PC-9 (cell line): ENCODE data around the gene TP53RK. TPM values are rescaled to one million over a fixed set of nuclear protein-coding genes. Genes with fewer than 3 reads are reported as not detected.

ENCODE experiments used
- Bru-seq: library from RNA; stranded (reverse); fragments of 400-500 nt; gene quantifications from one replicate; lab custom pipeline; 2021; lab: Mats Ljungman, UMichigan
- BruChase-seq, 2 experiments: library from RNA; stranded (reverse); fragments of 400-500 nt; gene quantifications; one replicate each; lab custom pipeline; 2021; lab: Mats Ljungman, UMichigan
- BruUV-seq: library from RNA; stranded (reverse); fragments of 400-500 nt; replicated peaks from 2 replicates; lab custom pipeline; 2021; lab: Mats Ljungman, UMichigan
- CTCF ChIA-PET: fragments of 300-600 bp; sonication (Branson Sonifier 250); formaldehyde crosslinking; loops from one replicate; lab custom pipeline; 2022; ENCODE audit warnings: antibody characterized with exemption; lab: Charles Lee
- POLR2A ChIA-PET: fragments of 300-600 bp; sonication (Branson Sonifier 250); formaldehyde crosslinking; loops from one replicate; lab custom pipeline; 2022; ENCODE audit warnings: antibody characterized with exemption; ENCODE audit not compliant: unreplicated experiment; lab: Charles Lee
- DNase-seq, 2 experiments: peaks; one replicate each; pipeline versions ENCODE4 v3.0.0 to v3.0.0-alpha.2; 2015 to 2022; ENCODE audit warnings: mixed read lengths in 1 of 2
- H2AFZ ChIP-seq: fragments of 200-600 bp; sonication (generic); 2 replicates; pipeline ENCODE4 v1.8.1; 2017; ENCODE audit warnings: antibody characterized with exemption
- H3F3A ChIP-seq: fragments of 200-600 bp; sonication (generic); 2 replicates; pipeline ENCODE4 v1.8.1; 2017; ENCODE audit warnings: antibody characterized with exemption, mild to moderate bottlenecking, low read depth; ENCODE audit not compliant: insufficient read depth
- H3K27ac ChIP-seq: fragments of 200-600 bp; sonication (generic); 2 replicates; pipeline ENCODE4 v1.6.1; 2016; ENCODE audit warnings: mixed run types
- H3K27me3 ChIP-seq: fragments of 200-600 bp; sonication (generic); 2 replicates; pipeline ENCODE4 v1.6.1; 2016; ENCODE audit warnings: low read depth, mixed run types; ENCODE audit not compliant: insufficient read depth
- H3K36me3 ChIP-seq: fragments of 200-600 bp; sonication (generic); 2 replicates; pipeline ENCODE4 v1.6.1; 2016; ENCODE audit warnings: low read depth, mixed run types
- H3K4me1 ChIP-seq: fragments of 200-600 bp; sonication (generic); replicated peaks from 2 replicates; pipeline ENCODE4 v1.6.1; 2016; ENCODE audit warnings: mixed run types; ENCODE audit not compliant: insufficient read depth
- H3K4me2 ChIP-seq: fragments of 200-600 bp; sonication (generic); 2 replicates; pipeline ENCODE4 v1.6.1; 2017; ENCODE audit warnings: mixed run types
- H3K4me3 ChIP-seq: fragments of 200-600 bp; sonication (generic); 2 replicates; pipeline ENCODE4 v1.6.1; 2016; ENCODE audit warnings: mixed run types
- H3K79me2 ChIP-seq: fragments of 200-600 bp; sonication (generic); 2 replicates; pipeline ENCODE4 v1.6.1; 2017; ENCODE audit warnings: low read depth, mixed run types
- H3K9me2 ChIP-seq: fragments of 200-600 bp; sonication (generic); 2 replicates; pipeline ENCODE4 v1.8.1; 2017; ENCODE audit warnings: mild to moderate bottlenecking; ENCODE audit not compliant: insufficient read depth
- H3K9me3 ChIP-seq: fragments of 200-600 bp; sonication (generic); 2 replicates; pipeline ENCODE4 v1.8.1; 2016; ENCODE audit warnings: low read depth; ENCODE audit not compliant: insufficient read depth
- H4K20me1 ChIP-seq: fragments of 200-600 bp; sonication (generic); 2 replicates; pipeline ENCODE4 v1.8.1; 2017; ENCODE audit not compliant: insufficient read depth
- CTCF ChIP-seq: fragments of 200-600 bp; sonication (generic); conservative IDR thresholded peaks from 2 replicates; pipeline ENCODE4 v1.6.1; 2017; ENCODE audit warnings: mixed run types, antibody characterized with exemption, mild to moderate bottlenecking, moderate library complexity
- EZH2 ChIP-seq: fragments of 200-600 bp; sonication (generic); IDR thresholded peaks from 2 replicates; pipeline ENCODE4 v1.8.0; 2017; ENCODE audit warnings: antibody characterized with exemption, low read depth
- intact Hi-C: fragments of 100-400 bp; cut with micrococcal nuclease; formaldehyde crosslinking; loops from one replicate; pipeline ENCODE4 v1.10.0; 2022; ENCODE audit not compliant: unreplicated experiment
- long read RNA-seq: library from polyadenylated mRNA; stranded (forward); transcript quantifications from one replicate; pipeline ENCODE4 v2.0.0, GENCODE V29; 2022
- total RNA-seq: library from RNA; stranded (reverse); gene quantifications from 2 replicates; pipeline ENCODE4 v1.2.3, GENCODE V29; 2021

TP53RK gene
- total RNA-seq (9.9 and 10.4 TPM in 2 replicates), Bru-seq, nascent RNA (percentile 89 among the genes with signal in this experiment), BruChase-seq, experiment 1, labeled RNA remaining after a 2-hour chase (percentile 90 among the genes with signal in this experiment), BruChase-seq, experiment 2, labeled RNA remaining after a 6-hour chase (percentile 77 among the genes with signal in this experiment)
- long read RNA-seq, transcript TP53RK-202 (2 exons, 3,515 nt): major isoform, 32 of 45 reads
- long read RNA-seq, partial matches to known transcripts: 0 of 45 reads
- long read RNA-seq, other reads (novel, unspliced or antisense): 10 of 45 reads

GRCh38 chr20:46689082-46689753 lies at the start of gene TP53RK:
TSS of gene TP53RK (minus strand) at chr20:46689444. CDS start at chr20:46689414, 30 bp downstream.
- POLR2A ChIA-PET: interaction anchor here (0.7 kb wide), 1 partner anchor 131 kb away, joined by 3 read pairs; no protein-coding TSS in a partner anchor
- H2AFZ ChIP-seq: peak within 1 kb of the TSS; percentile 90
- intact Hi-C loops: no loop called here
- TF ChIP-seq CTCF: 0 out of 2 replicates have a peak, but pooled peaks have one; percentile 28
- TF ChIP-seq EZH2: no peak
- TSS peak; percentile 24 for BruUV-seq
- CTCF ChIA-PET: interaction anchor here (0.6 kb wide), 1 partner anchor 66 kb away, joined by 3 read pairs; no protein-coding TSS in a partner anchor
- H3K9me2 ChIP-seq: no peaks in the 10 kb centered on the region
- H3F3A ChIP-seq: peaks cover 18% of the 10 kb centered on the region; the same call in 1 of the 2 replicates
- H3K4me1 ChIP-seq: peaks cover 26% of the 10 kb centered on the region
- no peaks in the 10 kb centered on the region for H3K27me3 ChIP-seq
- H3K27ac ChIP-seq: peak within 1 kb of the TSS; percentile 76
- peak within 1 kb of the TSS; percentile 79 for H3K4me3 ChIP-seq
- peak; percentile 100 for DNase-seq
- H3K9me3 ChIP-seq: no peaks in the 10 kb centered on the region
- peaks cover 42% of the 10 kb centered on the region for H3K79me2 ChIP-seq
- H3K36me3 ChIP-seq: peaks cover 12% of the 10 kb centered on the region; the same call in 1 of the 2 replicates
- peak within 1 kb of the TSS; percentile 87 for H3K4me2 ChIP-seq
- 0 out of 2 replicates have a peak, but pooled peaks cover 3% of the 10 kb centered on the region for H4K20me1 ChIP-seq

GRCh38 chr20:46735436-46735835 lies 46.2 kb upstream of the TP53RK start:
- DNase-seq: no peak
- Histone ChIP-seq H3F3A (peaks cover 27% of the 10 kb centered on the region), H3K9me2 (no peaks in the 10 kb centered on the region), H3K27ac (no peak overlapping the region), H3K79me2 (no peaks in the 10 kb centered on the region), H3K4me2 (no peak overlapping the region), H2AFZ (no peak overlapping the region), H3K9me3 (0 out of 2 replicates have a peak, but pooled peaks cover under 1% of the 10 kb centered on the region), H3K4me1 (peaks cover 25% of the 10 kb centered on the region), H4K20me1 (no peaks in the 10 kb centered on the region), H3K36me3 (no peaks in the 10 kb centered on the region), H3K27me3 (no peaks in the 10 kb centered on the region), H3K4me3 (no peak overlapping the region)
- no TSS peak for BruUV-seq
- intact Hi-C loops: no loop called here
- ChIA-PET CTCF (no interaction called here), POLR2A (no interaction called here)
- TF ChIP-seq CTCF: no peak
- no peak for TF ChIP-seq EZH2

GRCh38 chr20:46731770-46732169 lies 42.5 kb upstream of the TP53RK start:
- H3F3A ChIP-seq: no peaks in the 10 kb centered on the region
- H4K20me1 ChIP-seq: no peaks in the 10 kb centered on the region
- no TSS peak for BruUV-seq
- ChIA-PET POLR2A (no interaction called here), CTCF (no interaction called here)
- intact Hi-C loops: no loop called here
- no peaks in the 10 kb centered on the region for H3K4me1 ChIP-seq
- no peaks in the 10 kb centered on the region for H3K79me2 ChIP-seq
- no peak for TF ChIP-seq EZH2
- no peak for TF ChIP-seq CTCF
- no peak overlapping the region for H3K4me2 ChIP-seq
- H3K4me3 ChIP-seq: no peak overlapping the region
- H2AFZ ChIP-seq: no peak overlapping the region
- DNase-seq: no peak
- H3K27me3 ChIP-seq: no peaks in the 10 kb centered on the region
- H3K27ac ChIP-seq: no peak overlapping the region
- no peaks in the 10 kb centered on the region for H3K9me3 ChIP-seq
- no peaks in the 10 kb centered on the region for H3K36me3 ChIP-seq
- no peaks in the 10 kb centered on the region for H3K9me2 ChIP-seq
